Calu3 (cell line): ENCODE measurements around the gene AURKB. TPM values are rescaled to one million over a fixed set of nuclear protein-coding genes. Genes with fewer than 3 reads are reported as not detected.

ENCODE experiments used
- BruUV-seq: library from RNA; stranded (reverse); fragments of 400-500 nt; replicated peaks from 2 replicates; lab custom pipeline; 2021; lab: Mats Ljungman, UMichigan
- CTCF ChIA-PET: fragments of 300-600 bp; sonication (Branson Sonifier 250); formaldehyde crosslinking; loops from one replicate; lab custom pipeline; 2022; ENCODE audit warnings: antibody characterized with exemption; lab: Charles Lee
- DNase-seq: peaks from one replicate; pipeline ENCODE4 v3.0.0; 2022
- H3K27ac Mint-ChIP-seq: one replicate; pipeline ENCODE4 v1.8.0; 2022; ENCODE audit warnings: mixed read lengths; ENCODE audit not compliant: unreplicated experiment
- H3K27me3 Mint-ChIP-seq: one replicate; pipeline ENCODE4 v1.8.0; 2022; ENCODE audit warnings: mixed read lengths; ENCODE audit not compliant: unreplicated experiment
- H3K36me3 Mint-ChIP-seq: one replicate; pipeline ENCODE4 v1.8.0; 2022; ENCODE audit warnings: mild to moderate bottlenecking, moderate library complexity, mixed read lengths; ENCODE audit not compliant: insufficient read depth, unreplicated experiment
- H3K4me1 Mint-ChIP-seq: one replicate; pipeline ENCODE4 v1.8.0; 2022; ENCODE audit warnings: mild to moderate bottlenecking, low read depth, mixed read lengths; ENCODE audit not compliant: unreplicated experiment
- H3K4me3 Mint-ChIP-seq: one replicate; pipeline ENCODE4 v1.8.0; 2022; ENCODE audit warnings: mild to moderate bottlenecking, low read depth, moderate library complexity, mixed read lengths; ENCODE audit not compliant: unreplicated experiment
- H3K9me3 Mint-ChIP-seq: one replicate; pipeline ENCODE4 v1.8.0; 2022; ENCODE audit warnings: low read depth, mixed read lengths; ENCODE audit not compliant: unreplicated experiment
- CTCF ChIP-seq: fragments of 200-600 bp; IDR thresholded peaks from one replicate; pipeline ENCODE4 v1.8.0; 2022; ENCODE audit warnings: antibody characterized with exemption; ENCODE audit not compliant: unreplicated experiment
- intact Hi-C: fragments of 100-400 bp; cut with micrococcal nuclease; formaldehyde crosslinking; loops from one replicate; pipeline ENCODE4 v1.10.0; 2022; ENCODE audit not compliant: unreplicated experiment
- total RNA-seq: library from RNA; stranded (reverse); gene quantifications from 2 replicates; pipeline ENCODE4 v1.2.3, GENCODE V29; 2022

Gene AURKB
- total RNA-seq, 1 experiment from 2014 or later = 78.9 TPM

- CTCF ChIA-PET = interaction anchor here (1.0 kb wide), 2 partner anchors 29 to 45 kb away, joined by 3 to 4 read pairs; partner anchors contain the start of gene SLC25A35
- peak overlapping the region; percentile 90 for H3K27ac Mint-ChIP-seq
- peaks cover 19% of the 10 kb centered on the region for H3K4me1 Mint-ChIP-seq
- no peaks in the 10 kb centered on the region for H3K9me3 Mint-ChIP-seq
- H3K36me3 Mint-ChIP-seq = peaks cover 35% of the 10 kb centered on the region
- no peaks in the 10 kb centered on the region for H3K27me3 Mint-ChIP-seq
- intact Hi-C loops = loop anchor here (5.0 kb wide), 1 partner anchor 37 kb away; the partner anchor contains the start of gene RANGRF
- H3K4me3 Mint-ChIP-seq = peak overlapping the region; percentile 78
- DNase-seq = no peak
- TF ChIP-seq CTCF = no peak
- BruUV-seq = TSS peak; percentile 80
These were observed 39.5 kb upstream of the AURKB start for GRCh38 chr17:8249621-8250500.

- no peak for TF ChIP-seq CTCF
- BruUV-seq = no TSS peak
- Mint-ChIP-seq H3K9me3 (no peaks in the 10 kb centered on the region), H3K27ac (peak within 1 kb of the TSS; percentile 90), H3K36me3 (peaks cover 29% of the 10 kb centered on the region), H3K27me3 (no peaks in the 10 kb centered on the region), H3K4me3 (peak within 1 kb of the TSS; percentile 78), H3K4me1 (peaks cover 19% of the 10 kb centered on the region)
- intact Hi-C loops = loop anchor here (5.0 kb wide), 1 partner anchor 38 kb away; the partner anchor contains the start of gene RANGRF
- DNase-seq = peak; percentile 92
- CTCF ChIA-PET = interaction anchor here (0.8 to 1.0 kb wide), 3 partner anchors 28 to 135 kb away, joined by 3 to 4 read pairs (median 3); partner anchors contain the start of gene SLC25A35
These were observed 38.6 kb upstream of the AURKB start, which contains the start of gene PFAS for GRCh38 chr17:8248751-8249607. TSS of gene PFAS (plus strand) at chr17:8249289. CDS start at chr17:8253938, 4,649 bp downstream.

- H3K27me3 Mint-ChIP-seq = no peaks in the 10 kb centered on the region
- no peaks in the 10 kb centered on the region for H3K9me3 Mint-ChIP-seq
- BruUV-seq = no TSS peak
- H3K4me1 Mint-ChIP-seq = peaks cover 7% of the 10 kb centered on the region
- no peak for TF ChIP-seq CTCF
- H3K27ac Mint-ChIP-seq = no peak overlapping the region
- peaks cover 29% of the 10 kb centered on the region for H3K36me3 Mint-ChIP-seq
- CTCF ChIA-PET = no interaction called here
- H3K4me3 Mint-ChIP-seq = no peak overlapping the region
- intact Hi-C loops = loop anchor here (5.0 kb wide), 1 partner anchor 43 kb away; the partner anchor contains the start of gene RANGRF
- no peak for DNase-seq
These were observed 34.4 kb upstream of the AURKB start for GRCh38 chr17:8244768-8245167.

- H3K4me1 Mint-ChIP-seq = no peaks in the 10 kb centered on the region
- H3K4me3 Mint-ChIP-seq = no peak overlapping the region
- no TSS peak for BruUV-seq
- TF ChIP-seq CTCF = no peak
- no peaks in the 10 kb centered on the region for H3K9me3 Mint-ChIP-seq
- H3K36me3 Mint-ChIP-seq = peaks cover 20% of the 10 kb centered on the region
- no peaks in the 10 kb centered on the region for H3K27me3 Mint-ChIP-seq
- no peak overlapping the region for H3K27ac Mint-ChIP-seq
- CTCF ChIA-PET = no interaction called here
- no peak for DNase-seq
- intact Hi-C loops = no loop called here
These were observed 33.5 kb upstream of the AURKB start for GRCh38 chr17:8243827-8244226.
